D721Med (cell line): ENCODE data around the gene ANO6.

ENCODE experiments used
- DNase-seq: peaks from one replicate; pipeline ENCODE4 v3.0.0; 2011; ENCODE audit warnings: low spot score; ENCODE audit not compliant: insufficient read length
- FAIRE-seq: peaks from 2 replicates; lab custom pipeline; 2011; peaks lifted over from hg19 to GRCh38; lab: Jason Lieb, UNC
- TF ChIP-seq, protein P1 (sequence below): IDR thresholded peaks from 2 replicates; pipeline ENCODE4 v1.5.1; 2012; ENCODE audit warnings: mild to moderate bottlenecking, control low read depth; ENCODE audit not compliant: insufficient read depth; ENCODE audit errors: missing control alignments

Gene ANO6

DNA sequence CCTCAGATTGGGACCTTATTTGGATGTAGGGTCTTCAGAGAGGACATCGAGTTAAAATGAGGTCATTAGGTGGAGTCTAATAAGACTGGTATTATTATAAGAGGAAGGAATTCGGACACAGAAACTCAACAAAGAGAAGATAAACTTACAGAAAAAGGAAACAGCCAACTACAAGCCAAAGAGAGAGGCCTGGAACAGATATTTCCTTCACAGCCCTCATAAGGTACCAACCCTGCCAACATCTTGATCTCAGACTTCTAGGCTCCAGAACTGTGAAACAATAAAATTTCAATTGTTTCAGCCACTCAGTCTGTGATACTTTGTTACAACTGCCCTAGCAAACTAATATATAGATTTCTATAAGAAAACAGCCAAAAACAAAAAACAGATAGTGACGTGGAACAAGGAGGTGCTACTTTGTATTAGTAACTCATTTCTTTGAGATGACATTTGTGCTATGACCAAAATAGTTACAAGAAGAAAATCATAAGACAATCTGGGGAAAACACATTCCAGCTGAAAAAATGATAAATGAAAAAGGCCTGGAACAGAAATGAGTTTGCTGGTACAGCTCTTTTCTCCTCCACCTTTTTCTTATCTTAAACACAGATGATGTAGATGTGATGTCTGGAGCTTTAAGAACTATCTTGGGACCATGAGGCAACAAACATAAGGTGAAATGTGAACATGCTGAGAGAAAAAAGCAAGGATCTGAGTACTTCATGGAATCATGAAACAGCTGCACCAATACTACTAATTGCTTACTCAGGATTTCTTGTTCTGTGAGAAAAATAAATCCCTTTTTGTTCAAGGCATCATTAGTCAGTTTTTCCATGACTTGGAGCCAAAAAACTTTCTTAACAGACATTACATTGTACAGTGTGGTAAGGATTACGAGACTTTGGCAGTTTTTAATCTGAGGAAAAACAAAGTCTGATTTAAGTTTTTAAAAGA lies 243.2 kb downstream of the ANO6 start:
- TF ChIP-seq, protein P1, sequence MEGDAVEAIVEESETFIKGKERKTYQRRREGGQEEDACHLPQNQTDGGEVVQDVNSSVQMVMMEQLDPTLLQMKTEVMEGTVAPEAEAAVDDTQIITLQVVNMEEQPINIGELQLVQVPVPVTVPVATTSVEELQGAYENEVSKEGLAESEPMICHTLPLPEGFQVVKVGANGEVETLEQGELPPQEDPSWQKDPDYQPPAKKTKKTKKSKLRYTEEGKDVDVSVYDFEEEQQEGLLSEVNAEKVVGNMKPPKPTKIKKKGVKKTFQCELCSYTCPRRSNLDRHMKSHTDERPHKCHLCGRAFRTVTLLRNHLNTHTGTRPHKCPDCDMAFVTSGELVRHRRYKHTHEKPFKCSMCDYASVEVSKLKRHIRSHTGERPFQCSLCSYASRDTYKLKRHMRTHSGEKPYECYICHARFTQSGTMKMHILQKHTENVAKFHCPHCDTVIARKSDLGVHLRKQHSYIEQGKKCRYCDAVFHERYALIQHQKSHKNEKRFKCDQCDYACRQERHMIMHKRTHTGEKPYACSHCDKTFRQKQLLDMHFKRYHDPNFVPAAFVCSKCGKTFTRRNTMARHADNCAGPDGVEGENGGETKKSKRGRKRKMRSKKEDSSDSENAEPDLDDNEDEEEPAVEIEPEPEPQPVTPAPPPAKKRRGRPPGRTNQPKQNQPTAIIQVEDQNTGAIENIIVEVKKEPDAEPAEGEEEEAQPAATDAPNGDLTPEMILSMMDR = no peak
- DNase-seq (no peak), FAIRE-seq (no peak)

DNA sequence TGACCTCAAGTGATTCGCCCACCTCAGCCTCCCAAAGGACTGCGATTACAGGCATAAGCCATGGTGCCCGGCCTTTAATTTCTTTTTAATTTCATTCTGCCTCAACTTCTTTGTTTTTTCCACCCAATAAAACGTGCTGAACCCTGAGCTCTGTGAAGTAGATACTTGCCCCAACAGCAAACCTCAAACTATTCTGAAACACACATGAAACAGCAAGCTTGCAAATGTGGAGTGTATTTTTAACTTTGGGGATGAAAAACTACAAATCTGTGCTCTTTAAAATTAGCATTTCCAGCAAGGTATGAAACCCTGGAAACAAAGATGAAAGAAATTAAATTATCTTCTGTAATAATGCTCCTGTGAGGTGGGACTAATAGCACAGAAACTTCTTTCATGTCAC lies 246.6 kb downstream of the ANO6 start:
- TF ChIP-seq, protein P1 = no peak
- FAIRE-seq (no peak), DNase-seq (no peak)

DNA sequence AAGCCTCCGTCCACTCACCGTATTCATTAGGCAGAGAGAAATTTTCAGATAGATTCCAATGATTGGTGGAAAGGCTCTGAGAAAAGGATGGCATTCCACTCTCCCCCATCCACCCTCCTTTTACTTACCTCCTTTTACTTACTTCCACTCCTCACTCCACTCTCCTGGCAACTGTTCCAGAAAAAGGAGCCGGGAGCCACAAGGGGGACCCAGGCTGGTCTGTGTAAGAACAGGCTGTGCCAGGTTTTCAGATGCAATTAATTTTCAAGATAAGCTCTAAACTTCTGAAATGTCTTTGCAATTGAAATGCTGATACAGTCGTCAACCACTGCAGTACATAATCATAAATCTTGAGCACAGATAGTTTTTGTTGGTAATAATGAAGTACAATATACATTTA lies 248.8 kb downstream of the ANO6 start:
- TF ChIP-seq, protein P1 = no peak
- DNase-seq (no peak), FAIRE-seq (no peak)

DNA sequence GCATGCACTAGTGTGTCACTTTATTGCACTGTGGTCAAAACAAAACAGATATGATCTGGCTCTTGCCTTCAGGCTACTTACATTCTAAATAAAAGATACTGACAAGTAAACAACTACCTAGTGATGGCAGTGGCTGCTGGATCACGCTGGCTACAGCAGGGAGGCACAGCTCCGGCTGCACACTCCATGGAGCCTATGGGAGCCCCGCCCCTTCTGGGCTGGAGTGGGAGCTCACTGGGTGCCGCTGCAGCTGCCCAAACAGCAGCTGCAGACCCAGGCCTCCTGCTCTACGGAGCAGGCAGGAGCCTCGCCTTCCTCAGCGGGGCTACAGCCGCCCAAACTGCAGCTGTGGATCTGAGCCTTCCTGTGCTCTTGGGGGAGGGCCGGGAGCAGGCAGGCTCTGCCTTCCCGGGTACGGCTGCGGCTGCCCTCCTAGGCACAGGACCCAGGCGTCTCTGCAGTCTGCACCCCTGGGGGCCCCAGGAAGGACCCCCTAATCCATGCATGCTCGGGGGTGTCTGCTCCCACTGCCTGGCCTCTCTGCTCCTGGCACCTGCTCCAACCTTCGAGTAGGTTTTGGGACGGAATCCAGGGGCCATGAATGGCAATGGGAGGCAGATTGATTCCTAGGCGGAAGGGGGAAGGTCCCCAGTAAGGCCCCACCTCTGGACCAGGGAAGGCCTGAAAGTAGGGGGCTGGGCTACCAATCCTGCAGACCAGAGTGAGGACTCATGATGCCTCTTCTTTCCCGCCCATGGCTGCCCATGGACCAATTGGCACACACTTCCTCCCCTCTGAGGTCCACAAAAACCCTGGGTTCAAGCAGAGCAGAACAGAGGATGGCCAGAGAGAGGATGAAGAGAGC lies 253.1 kb downstream of the ANO6 start:
- no peak for FAIRE-seq
- DNase-seq = no peak
- TF ChIP-seq, protein P1 = no peak

DNA sequence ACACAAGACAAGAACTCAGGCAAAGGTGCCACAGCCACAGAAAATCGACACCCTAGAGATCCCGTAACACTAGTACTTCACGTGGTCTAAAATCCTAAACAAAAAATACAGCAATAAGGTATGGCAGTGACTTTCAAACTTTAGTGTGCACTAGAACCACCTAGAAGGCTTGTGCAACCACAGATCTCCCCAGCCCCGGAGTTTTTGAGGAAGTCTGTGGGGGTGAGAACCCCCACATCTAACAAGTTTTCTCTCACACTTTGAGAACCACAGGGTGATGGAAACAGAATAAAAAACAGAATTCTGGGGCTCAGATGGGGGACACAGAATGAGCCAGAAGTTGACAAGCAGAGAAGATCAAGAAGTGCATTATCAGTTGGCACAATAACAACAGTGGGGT lies 254.0 kb downstream of the ANO6 start:
- DNase-seq (no peak), FAIRE-seq (no peak)
- TF ChIP-seq, protein P1 = no peak

DNA sequence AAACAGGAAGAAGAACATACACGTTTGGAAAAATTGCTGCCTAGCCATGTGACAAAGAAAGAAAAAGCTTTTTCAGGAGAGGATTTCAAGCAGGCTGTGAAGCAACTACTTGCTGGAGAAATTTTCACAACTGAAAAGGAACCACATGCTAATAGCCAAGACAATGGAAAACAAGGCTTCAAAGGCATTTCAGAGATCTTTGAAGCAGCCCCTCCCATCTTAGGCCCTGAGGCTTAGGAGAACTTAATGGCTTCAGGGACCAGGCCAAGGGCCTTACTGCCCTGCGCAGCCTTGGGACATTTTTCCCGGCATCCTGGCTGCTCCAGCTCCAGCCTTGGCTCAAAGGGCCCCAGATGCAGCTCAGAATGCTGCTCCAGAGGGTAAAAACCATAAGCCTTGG lies 257.7 kb downstream of the ANO6 start:
- TF ChIP-seq, protein P1 = no peak
- DNase-seq (no peak), FAIRE-seq (no peak)

DNA sequence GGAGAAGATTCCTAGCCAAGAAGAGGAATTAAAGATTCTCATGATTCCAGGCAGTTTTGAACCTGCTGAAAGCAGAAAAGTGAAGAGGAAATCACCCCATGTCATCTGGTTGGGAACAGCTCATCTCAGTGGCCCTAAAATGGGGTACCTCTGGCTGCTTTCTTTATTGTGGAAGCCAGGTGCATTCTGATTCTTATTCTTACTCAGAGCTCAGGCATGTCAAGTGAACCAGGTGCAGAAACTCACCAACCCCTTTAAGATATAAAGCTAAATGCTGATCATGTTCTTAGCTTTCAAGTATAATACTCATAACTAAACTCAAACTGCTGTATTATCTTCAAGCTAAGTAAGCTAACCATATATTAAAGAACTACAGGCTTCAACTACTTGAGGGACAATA lies 259.7 kb downstream of the ANO6 start:
- no peak for FAIRE-seq
- TF ChIP-seq, protein P1 = no peak
- DNase-seq = no peak
